ENCODE data around the gene ANKRD63. TPM values are rescaled to one million over a fixed set of nuclear protein-coding genes. Genes with fewer than 3 reads are reported as not detected.

ANKRD63 gene, protein sequence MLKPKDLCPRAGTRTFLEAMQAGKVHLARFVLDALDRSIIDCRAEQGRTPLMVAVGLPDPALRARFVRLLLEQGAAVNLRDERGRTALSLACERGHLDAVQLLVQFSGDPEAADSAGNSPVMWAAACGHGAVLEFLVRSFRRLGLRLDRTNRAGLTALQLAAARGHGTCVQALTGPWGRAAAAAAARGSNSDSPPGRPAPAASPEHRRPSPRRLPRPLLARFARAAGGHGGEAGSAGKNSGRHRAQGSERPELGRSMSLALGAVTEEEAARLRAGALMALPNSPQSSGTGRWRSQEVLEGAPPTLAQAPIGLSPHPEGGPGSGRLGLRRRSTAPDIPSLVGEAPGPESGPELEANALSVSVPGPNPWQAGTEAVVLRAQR
- not detected in 2 replicates for total RNA-seq (ENCODE audit: low replicate concordance)

DNA sequence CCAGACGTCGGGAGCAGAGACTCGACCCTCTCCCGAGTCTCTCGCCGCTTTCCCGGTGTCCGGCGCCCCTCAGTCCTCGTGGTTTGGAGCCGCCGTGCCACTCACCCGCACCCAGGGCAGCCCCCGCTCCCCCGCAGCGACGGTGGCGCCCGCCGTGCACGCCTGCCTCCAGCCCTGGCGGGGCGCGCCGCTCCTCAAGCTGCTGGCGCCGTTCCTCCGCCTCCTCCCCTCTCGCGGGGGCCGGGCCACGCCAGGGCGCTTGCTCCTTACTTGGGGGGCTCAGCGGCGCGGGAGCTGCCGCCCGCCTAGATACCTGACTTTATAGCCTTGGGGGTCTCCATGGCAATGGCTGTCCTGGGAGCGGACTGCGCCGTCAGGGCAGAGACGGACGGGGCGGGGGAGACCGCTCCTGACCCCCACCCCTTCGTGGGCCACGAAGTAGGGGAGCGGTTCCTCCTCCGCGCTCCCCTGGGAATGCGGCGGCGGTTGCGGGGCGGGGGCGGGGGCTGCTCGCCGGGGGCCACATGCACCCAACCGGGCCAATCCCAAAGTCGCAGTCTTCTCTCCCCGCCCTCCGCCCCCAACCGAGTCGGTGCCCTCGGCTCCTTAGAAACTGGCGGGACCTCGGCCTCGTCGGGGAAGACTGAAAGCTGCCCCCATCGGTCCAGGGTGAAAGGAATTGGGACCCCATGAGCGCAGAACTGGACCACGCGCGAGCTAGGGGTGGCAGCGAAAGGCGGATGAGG is at the start of gene ANKRD63:
Gene ANKRD63, minus strand, starts transcription at position 196 of the 746 bp plus-strand sequence. CDS start 478 bp downstream, outside the sequence.

DNA sequence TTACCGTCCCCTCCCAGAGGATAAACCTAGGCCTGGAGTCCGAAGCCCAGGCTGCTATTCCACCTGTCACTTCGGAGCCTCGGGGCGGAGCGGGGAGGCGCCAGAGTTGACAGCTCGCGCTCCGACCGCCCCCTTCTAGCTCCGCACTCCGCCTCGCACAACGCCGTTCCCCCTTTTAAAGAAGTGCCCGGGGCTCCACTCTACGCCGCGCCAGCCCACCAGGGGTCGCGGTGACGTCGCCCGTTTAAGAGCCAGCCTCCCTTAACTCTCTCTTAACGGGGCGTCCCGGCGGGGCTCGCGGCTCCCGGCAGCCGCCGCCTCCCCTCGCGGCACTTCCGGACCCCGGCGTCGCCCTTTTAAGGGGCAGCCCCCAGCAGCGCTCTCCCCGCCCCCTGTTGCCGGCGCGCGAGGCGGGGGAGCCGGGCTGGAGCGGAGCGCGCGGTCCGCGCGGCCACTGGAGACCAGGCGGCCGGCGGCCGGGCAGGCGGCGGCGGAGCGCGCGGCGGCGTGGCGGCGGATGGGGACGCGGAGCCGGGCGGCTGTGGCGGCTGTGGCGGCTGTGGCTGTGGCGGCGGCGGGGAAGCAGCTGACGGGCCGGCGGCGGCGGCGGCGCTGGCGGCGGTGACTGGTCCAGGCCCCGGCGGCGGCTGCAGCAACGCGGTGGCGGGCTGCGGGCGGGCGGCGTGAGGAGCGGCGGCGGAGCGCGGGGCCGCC is 40.5 kb upstream of the ANKRD63 start, which contains the start of gene INAFM2:
Gene INAFM2, plus strand, starts transcription at position 454 of the 714 bp plus-strand sequence. CDS start 364 bp downstream, outside the sequence.

DNA sequence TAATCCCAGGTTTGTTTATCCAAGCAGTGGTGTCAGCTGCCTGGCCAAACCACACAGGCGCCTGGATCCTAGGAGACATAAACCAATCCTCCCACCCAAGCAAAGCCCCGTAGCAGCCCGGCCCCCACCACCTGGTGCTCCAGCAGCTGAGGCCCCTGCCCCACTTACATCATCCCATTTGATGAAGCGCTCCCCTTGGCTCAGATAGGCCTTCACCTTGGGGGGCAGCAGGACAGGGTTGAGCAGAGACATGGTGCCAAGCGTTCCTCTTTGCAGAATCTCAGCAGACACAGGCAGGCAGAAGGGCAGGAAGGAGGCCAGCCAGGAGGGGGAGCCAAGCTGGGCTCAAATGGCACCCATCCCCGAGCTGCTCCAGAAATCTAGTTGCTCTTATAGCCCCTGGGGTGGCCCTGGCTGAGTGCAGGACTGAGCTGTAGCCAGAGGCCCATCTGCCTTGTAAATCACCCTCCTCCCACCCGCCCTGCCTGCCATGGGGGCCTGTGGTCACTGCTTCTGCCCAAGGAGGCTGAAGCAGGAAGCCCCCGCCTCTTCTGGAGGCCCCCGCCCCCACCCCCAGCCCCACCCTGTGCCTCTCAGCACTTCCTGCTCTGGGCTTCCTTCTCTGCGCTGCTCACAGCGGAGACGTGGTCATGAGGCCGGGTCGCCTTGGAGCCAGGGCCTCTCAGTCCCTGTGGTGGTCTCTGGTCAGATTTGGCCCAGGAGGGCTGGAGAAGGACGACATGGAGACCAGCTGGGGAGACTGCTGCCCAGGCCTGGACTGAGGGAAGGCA is 24.8 kb upstream of the ANKRD63 start, which contains the start of gene PLCB2:
Gene PLCB2, minus strand, starts transcription at position 515 of the 791 bp plus-strand sequence. Its CDS starts 263 bp downstream, at position 252.

DNA sequence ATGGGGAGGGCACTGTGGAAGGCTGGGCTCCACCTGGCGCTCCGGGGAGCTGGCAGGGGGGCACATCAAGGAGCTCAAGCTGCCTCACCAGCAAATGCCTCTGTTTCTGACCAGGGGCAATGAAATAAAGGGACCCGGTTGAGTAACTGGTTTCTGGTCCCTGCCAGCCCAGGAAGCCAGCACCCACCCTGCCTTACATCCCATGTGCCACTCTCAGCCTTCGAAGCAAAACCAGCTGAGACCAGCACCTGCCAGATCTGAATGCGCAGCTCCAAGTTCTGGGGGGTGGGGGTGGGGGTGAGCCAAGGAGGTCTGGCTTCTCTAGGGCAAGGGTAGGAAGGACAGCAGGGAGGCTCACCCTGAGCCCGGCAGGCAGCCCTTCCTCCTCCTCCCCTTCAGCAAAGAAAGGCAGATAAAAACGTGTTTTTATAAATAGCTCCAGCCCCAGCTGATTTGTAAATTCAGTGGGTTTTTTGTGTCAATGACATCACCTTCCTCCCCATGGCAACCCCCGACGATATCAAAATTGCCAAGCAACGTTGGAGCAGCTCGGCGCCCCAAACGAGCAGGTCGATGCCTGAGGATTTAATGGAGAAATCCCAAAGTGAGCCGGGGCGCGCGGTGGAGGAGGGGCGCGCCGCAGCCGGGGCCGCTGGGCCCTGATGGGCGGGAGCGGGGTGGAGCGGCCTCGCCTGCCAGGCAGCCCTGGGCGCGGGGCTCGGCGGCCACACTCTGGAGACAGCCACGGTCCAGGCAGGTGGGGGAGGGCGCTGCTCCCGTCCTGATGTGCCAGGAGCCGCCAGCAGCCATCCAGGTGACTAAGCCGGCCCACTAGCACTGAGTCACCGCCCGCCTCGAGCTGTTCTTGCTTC is 44.1 kb downstream of the ANKRD63 start, which contains the start of gene PAK6:
Gene PAK6, plus strand, starts transcription at position 532 of the 872 bp plus-strand sequence. CDS start 25,723 bp downstream, outside the sequence.

Other genes with a start within 250 kb of the ANKRD63 start
- 135 and 296 TPM in 2 replicates for gene SRP14, start 243.9 kb downstream of the ANKRD63 start, total RNA-seq (ENCODE audit: low replicate concordance)
- gene BMF, start 174.2 kb downstream of the ANKRD63 start, total RNA-seq (ENCODE audit: low replicate concordance), result 0.47 and 4.1 TPM in 2 replicates
- gene BUB1B, start 122.0 kb downstream of the ANKRD63 start, total RNA-seq (ENCODE audit: low replicate concordance), result 2.9 and 7.0 TPM in 2 replicates
- not detected in 2 replicates for gene PAK6, start 44.0 kb downstream of the ANKRD63 start, total RNA-seq (ENCODE audit: low replicate concordance)
- 0.12 and 0.23 TPM in 2 replicates for gene PLCB2, start 24.9 kb upstream of the ANKRD63 start, total RNA-seq (ENCODE audit: low replicate concordance)
- gene INAFM2, start 40.6 kb upstream of the ANKRD63 start, total RNA-seq (ENCODE audit: low replicate concordance), result 4.2 and 13.8 TPM in 2 replicates
- gene CCDC9B, start 57.9 kb upstream of the ANKRD63 start, total RNA-seq (ENCODE audit: low replicate concordance), result 17.8 and 38.0 TPM in 2 replicates
- not detected in 2 replicates for gene PHGR1, start 68.0 kb upstream of the ANKRD63 start, total RNA-seq (ENCODE audit: low replicate concordance)
- gene DISP2, start 75.2 kb upstream of the ANKRD63 start, total RNA-seq (ENCODE audit: low replicate concordance), result under 0.01 and 0.12 TPM in 2 replicates
- gene KNSTRN, start 99.7 kb upstream of the ANKRD63 start, total RNA-seq (ENCODE audit: low replicate concordance), result 10.5 and 27.1 TPM in 2 replicates
- 34.0 and 55.6 TPM in 2 replicates for gene IVD, start 122.7 kb upstream of the ANKRD63 start, total RNA-seq (ENCODE audit: low replicate concordance)
- gene BAHD1, start 157.9 kb upstream of the ANKRD63 start, total RNA-seq (ENCODE audit: low replicate concordance), result 4.1 and 4.2 TPM in 2 replicates
- 3.3 and 8.1 TPM in 2 replicates for gene CHST14, start 187.9 kb upstream of the ANKRD63 start, total RNA-seq (ENCODE audit: low replicate concordance)

Data from smooth muscle cell of the coronary artery (primary cell).